ENCODE results near the gene TNFRSF25.
A peak's percentile ranks its signal among the peaks of the same experiment; 100 is the strongest.
"Not testable (repeated sequence)": the region's sequence is repeated elsewhere in the genome, so short reads cannot be mapped to it uniquely, and the experiment has no call there.

The TNFRSF25 gene

DNA sequence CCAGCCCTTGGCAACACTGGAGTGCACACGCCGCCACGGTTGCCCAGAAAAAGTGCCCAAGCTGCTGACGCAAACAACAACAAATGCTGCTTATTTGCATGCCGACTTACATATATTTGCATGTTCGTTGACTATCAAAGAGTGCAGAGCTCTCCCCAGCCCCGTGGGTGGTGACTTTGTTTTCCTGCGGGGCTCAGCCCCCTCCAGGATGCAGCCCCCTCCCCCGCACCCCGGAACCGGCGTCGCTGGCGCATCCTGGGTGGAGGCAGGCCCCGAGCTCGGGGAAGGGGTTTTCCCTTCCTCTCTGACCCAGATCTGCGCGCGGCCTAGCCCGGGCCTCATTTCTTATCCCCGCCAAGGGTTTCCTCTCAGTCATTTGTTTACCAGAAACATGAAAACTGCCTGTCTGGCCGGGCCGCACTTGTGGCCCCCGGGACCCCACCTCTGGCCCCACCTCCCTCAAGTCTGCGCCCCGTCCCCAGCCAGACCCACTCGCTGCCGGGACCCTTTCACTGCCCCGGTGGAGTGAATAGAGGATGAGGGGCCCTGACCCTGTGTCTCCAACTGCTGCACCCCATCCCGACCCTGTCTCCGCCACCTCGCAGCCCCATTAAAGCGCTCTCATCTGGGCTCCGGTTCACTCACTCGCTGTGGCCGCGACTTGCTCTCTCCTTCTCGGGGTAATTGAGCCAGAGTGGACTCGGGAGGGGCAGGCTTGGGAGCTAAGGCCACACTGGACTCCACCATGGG lies 5.5 kb downstream of the TNFRSF25 start:
- peak overlapping the region; percentile 30 for H3K4me3 ChIP-seq (replicated peaks; ENCODE audit: low read depth, low read length)
- TF ChIP-seq, protein P1, sequence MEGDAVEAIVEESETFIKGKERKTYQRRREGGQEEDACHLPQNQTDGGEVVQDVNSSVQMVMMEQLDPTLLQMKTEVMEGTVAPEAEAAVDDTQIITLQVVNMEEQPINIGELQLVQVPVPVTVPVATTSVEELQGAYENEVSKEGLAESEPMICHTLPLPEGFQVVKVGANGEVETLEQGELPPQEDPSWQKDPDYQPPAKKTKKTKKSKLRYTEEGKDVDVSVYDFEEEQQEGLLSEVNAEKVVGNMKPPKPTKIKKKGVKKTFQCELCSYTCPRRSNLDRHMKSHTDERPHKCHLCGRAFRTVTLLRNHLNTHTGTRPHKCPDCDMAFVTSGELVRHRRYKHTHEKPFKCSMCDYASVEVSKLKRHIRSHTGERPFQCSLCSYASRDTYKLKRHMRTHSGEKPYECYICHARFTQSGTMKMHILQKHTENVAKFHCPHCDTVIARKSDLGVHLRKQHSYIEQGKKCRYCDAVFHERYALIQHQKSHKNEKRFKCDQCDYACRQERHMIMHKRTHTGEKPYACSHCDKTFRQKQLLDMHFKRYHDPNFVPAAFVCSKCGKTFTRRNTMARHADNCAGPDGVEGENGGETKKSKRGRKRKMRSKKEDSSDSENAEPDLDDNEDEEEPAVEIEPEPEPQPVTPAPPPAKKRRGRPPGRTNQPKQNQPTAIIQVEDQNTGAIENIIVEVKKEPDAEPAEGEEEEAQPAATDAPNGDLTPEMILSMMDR (IDR thresholded peaks at IDR 0.05; ENCODE audit: insufficient read depth, low read length, poor library complexity, severe bottlenecking): no peak
- peak; percentile 58 for DNase-seq (ENCODE audit: extremely low read depth, insufficient read length)
- H3K27me3 ChIP-seq (replicated peaks; ENCODE audit: control insufficient read depth, insufficient read depth, low read length): no peaks in the 10 kb centered on the region; the same call in 1 of the 2 replicates
- H3K36me3 ChIP-seq (ENCODE audit: control insufficient read depth, insufficient read depth, low read length): no peaks in the 10 kb centered on the region

DNA sequence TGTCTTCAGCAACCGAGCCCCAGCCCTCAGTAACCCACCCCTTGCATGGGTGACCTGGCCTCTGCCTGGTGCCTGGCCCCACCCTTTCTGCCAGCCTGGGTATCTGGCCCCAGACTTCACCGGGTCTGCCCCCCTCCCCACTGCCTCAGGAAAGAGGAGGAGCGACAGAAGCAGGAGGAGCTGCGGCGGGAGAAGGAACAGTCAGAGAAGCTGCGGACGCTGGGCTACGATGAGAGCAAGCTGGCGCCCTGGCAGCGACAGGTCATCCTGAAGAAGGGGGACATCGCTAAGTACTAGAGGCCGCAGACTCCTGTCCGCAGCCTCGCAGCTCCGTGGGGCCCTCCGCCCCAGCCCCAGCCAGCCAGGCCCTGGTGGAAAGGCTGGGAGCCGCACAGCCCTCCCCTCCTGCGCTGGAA lies 6.1 kb downstream of the TNFRSF25 start:
- no peaks in the 10 kb centered on the region for H3K36me3 ChIP-seq (ENCODE audit: control insufficient read depth, insufficient read depth, low read length)
- TF ChIP-seq, protein P1 (IDR thresholded peaks at IDR 0.05; ENCODE audit: insufficient read depth, low read length, poor library complexity, severe bottlenecking): no peak
- no peak overlapping the region; the same call in 1 of the 2 replicates for H3K4me3 ChIP-seq (replicated peaks; ENCODE audit: low read depth, low read length)
- no peaks in the 10 kb centered on the region; the same call in 1 of the 2 replicates for H3K27me3 ChIP-seq (replicated peaks; ENCODE audit: control insufficient read depth, insufficient read depth, low read length)
- DNase-seq (ENCODE audit: extremely low read depth, insufficient read length): no peak

DNA sequence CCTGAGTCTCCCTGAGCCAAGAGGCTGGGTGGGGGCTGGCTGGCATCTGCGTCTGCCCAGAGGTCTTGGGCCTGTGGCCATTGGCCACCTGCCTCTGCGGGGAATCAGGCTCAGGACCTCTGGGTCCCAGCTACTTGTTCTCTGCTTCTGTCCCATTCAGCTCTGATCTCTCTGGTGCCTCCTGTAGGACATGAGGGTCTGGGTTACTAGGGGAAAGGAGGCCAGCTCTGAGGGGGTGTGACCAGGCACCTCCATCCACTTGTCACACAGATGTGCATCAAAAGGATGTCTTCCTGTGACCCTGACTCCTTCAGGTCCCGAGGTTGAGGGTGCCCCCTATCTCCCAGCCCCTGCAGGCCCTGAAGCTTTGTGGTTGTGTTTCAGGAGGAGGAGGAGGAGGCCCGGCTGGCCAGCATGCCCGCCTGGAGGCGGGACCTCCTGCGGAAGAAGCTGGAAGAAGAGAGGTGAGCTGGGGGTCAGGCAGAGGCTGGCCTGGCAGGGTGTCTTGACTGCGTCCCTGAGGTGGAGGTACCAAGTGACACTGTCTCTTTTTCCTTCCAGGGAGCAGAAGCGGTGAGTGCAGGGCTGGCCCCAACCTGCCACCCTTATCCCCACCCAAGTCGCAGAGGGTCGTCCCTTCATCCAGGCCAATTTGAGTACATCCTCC lies 9.0 kb downstream of the TNFRSF25 start:
- Histone ChIP-seq H3K27me3 (replicated peaks; ENCODE audit: control insufficient read depth, insufficient read depth, low read length) (no peaks in the 10 kb centered on the region; the same call in 1 of the 2 replicates), H3K4me3 (replicated peaks; ENCODE audit: low read depth, low read length) (no peak overlapping the region)

DNA sequence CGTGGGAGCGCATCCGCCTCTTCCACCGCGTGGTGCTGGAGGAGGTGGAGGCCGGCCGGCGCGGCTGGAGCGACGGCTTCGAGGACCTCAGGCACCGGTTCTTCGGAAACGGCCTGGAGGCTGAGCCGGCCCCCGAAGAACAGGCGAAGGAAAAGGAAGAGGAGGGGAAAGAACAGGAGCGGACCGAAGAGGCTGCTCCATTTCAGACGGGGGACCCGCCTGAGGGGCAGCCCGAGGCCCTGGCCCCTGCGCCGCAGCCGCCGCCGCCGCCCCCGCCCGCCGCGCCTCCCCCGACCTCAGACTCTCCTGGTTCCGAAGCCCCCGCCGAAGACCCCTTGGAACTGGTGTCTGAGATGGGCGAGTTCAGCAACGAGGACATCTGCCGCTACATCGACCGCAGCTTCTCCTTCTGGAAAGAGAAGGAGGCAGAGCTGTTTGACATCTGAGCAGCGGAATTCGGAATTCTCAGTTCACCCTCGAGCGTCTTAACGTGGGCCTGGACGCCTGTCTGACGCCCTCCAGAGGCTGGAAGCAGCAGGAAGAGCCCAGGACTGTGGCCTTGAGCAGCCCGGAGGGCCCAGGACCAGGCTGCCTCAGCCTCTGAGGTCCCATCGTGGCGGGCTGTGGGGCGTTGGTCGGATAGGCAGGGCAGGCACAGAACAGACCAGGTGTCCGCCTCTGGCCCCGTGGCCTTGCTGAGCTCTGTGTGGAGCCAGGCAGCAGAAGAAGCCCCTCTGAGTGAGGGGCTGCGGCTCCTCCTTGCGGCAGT lies 10.0 kb downstream of the TNFRSF25 start:
- H3K4me3 ChIP-seq (replicated peaks; ENCODE audit: low read depth, low read length); H3K27me3 ChIP-seq (replicated peaks; ENCODE audit: control insufficient read depth, insufficient read depth, low read length); H3K36me3 ChIP-seq (ENCODE audit: control insufficient read depth, insufficient read depth, low read length); DNase-seq (ENCODE audit: extremely low read depth, insufficient read length): not testable (repeated sequence)

More for the DNA sequence above, 9.0 kb downstream of the TNFRSF25 start:
- no peak for DNase-seq (ENCODE audit: extremely low read depth, insufficient read length)
- TF ChIP-seq, protein P1 (IDR thresholded peaks at IDR 0.05; ENCODE audit: insufficient read depth, low read length, poor library complexity, severe bottlenecking): no peak
- no peaks in the 10 kb centered on the region for H3K36me3 ChIP-seq (ENCODE audit: control insufficient read depth, insufficient read depth, low read length)

DNA sequence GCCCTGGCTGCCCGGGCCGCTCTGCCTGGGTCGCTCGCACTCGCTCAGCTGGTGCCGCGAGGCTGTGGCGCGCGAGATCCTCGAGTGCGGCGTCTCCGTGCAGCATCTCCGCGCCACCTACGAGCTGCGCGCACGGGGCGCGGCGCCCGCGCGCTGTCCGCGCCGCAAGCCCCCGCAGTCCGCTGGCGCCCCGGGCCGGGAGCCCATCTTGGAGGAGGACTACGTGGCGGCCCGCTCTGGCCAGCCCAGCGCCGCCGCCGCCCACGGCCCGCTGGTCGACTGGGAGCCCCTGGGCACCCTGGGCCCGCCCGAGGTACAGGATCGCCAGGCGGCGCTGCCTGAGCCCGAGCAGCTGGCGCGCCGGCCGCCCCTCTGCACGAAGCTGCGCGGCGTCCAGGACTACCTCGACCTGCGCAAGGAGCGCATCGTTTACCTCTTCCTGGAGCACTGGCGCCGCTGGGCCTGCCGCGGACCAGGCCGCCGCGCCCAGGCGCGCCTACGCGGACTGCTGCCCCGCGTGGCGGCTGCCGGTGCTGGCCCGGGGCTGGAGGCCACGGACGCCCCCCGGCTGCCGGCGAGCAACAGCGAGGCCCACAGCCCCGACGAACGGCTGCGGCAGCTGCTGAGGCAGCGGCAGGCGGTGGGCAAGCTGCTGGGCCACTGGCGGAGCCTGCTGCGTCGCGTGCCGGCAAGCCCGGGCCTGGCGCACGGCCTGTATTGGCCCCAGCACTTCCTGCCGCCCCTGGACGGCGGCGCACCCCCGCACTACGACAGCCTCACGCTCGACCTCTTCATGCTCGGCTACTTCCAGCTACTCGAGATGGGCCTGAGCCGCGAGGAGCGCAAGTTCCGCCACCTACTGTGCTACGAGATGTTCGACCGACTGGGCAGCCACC lies 10.9 kb downstream of the TNFRSF25 start:
- Histone ChIP-seq H3K4me3 (replicated peaks; ENCODE audit: low read depth, low read length) (no peak overlapping the region), H3K36me3 (ENCODE audit: control insufficient read depth, insufficient read depth, low read length) (no peaks in the 10 kb centered on the region), H3K27me3 (replicated peaks; ENCODE audit: control insufficient read depth, insufficient read depth, low read length) (no peaks in the 10 kb centered on the region; the same call in 1 of the 2 replicates)
- TF ChIP-seq, protein P1 (IDR thresholded peaks at IDR 0.05; ENCODE audit: insufficient read depth, low read length, poor library complexity, severe bottlenecking): no peak
- no peak for DNase-seq (ENCODE audit: extremely low read depth, insufficient read length)

DNA sequence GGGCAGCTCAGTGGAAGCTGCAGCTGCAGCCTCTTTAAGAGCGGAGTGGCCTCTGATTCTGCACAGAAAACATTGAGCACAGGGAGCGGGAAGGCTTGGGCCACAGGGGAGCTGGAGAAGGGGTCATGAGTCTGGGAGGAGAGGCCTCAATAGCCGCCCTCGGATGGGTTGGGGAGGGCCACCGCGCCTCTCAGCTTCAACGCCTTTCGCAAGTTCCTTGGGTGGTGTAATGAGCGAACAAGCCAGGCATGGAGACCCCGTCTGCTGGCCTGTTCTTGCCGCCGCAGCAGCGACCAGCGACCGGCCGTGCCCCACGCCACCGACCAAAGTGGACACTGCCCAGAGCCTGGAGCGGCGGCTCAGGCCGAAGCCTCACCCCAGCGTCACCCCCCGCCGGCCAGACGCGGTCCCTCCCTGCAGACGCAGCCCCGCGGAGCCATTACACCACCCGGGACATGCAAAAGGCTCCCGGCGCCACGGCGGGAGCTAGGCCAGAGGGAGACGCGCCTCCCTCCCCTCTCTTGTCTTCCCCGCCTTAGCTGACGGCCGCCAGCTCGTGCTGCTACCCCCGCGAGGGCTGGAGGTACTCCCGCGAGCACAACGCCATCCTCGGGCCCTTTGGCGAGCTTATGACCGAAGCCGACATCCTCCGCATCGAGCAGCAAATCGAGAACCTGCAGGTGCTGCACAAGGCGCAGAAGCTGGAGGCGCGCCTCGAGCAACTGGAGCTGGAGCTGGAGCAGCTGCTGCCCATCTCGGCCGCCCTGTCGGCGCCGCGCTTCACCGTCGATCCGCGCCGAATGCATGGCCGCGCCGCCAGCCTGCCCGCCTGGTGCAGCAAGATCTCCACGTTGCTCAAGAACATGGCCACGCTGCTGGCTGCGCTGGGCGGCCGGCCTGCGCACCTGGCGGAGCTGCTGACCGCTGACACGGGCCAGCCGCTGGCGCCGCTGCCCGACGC lies 11.8 kb downstream of the TNFRSF25 start:
- H3K27me3 ChIP-seq (replicated peaks; ENCODE audit: control insufficient read depth, insufficient read depth, low read length); DNase-seq (ENCODE audit: extremely low read depth, insufficient read length); H3K36me3 ChIP-seq (ENCODE audit: control insufficient read depth, insufficient read depth, low read length); H3K4me3 ChIP-seq (replicated peaks; ENCODE audit: low read depth, low read length): not testable (repeated sequence)

Data from GM06990 (cell line).